Spleen (tissue), 11 donors: ENCODE data around the gene VCL. TPM values are rescaled to one million over a fixed set of nuclear protein-coding genes. Genes with fewer than 3 reads are reported as not detected.

Experiments
- DNase-seq: peaks from one replicate; pipeline ENCODE4 v3.0.0-alpha.2; 2020
- H3K27ac ChIP-seq, 8 donors: fragments of 200-600 bp; sonication (generic) in 7 of 8; 1 replicate in 4 of 8; 2 replicates in 4 of 8; pipeline versions ENCODE4 v1.5.0 to v1.8.0; 2016 to 2021; ENCODE audit warnings: inconsistent platforms in 4 of 8, mild to moderate bottlenecking in 4 of 8, moderate library complexity in 1 of 8
- H3K27me3 ChIP-seq, 7 donors: fragments of 200-600 bp; sonication (generic) in 6 of 7; replicated peaks in 1 of 7; 1 replicate in 4 of 7; 2 replicates in 3 of 7; pipeline versions ENCODE4 v1.5.0 to v1.8.0; 2016 to 2021; ENCODE audit warnings: inconsistent platforms in 3 of 7, mild to moderate bottlenecking in 1 of 7
- H3K36me3 ChIP-seq, 6 donors: fragments of 200-600 bp; sonication (generic) in 5 of 6; 1 replicate in 4 of 6; 2 replicates in 2 of 6; pipeline versions ENCODE4 v1.5.0 to v1.8.0; 2016 to 2021; ENCODE audit warnings: inconsistent platforms in 2 of 6
- H3K4me1 ChIP-seq, 6 donors: fragments of 200-600 bp; sonication (generic) in 5 of 6; 1 replicate in 3 of 6; 2 replicates in 3 of 6; pipeline versions ENCODE4 v1.5.0 to v1.8.0; 2016 to 2021; ENCODE audit warnings: inconsistent platforms in 3 of 6
- H3K4me3 ChIP-seq, 8 donors: fragments of 200-600 bp; sonication (generic) in 7 of 8; 1 replicate in 4 of 8; 2 replicates in 4 of 8; pipeline versions ENCODE4 v1.5.0 to v1.8.0; 2016 to 2021; ENCODE audit warnings: inconsistent platforms in 4 of 8, mild to moderate bottlenecking in 4 of 8, moderate library complexity in 2 of 8
- H3K9me3 ChIP-seq, 8 donors: fragments of 200-600 bp; sonication (generic) in 7 of 8; 1 replicate in 4 of 8; 2 replicates in 4 of 8; pipeline versions ENCODE4 v1.5.0 to v1.8.0; 2016 to 2021; ENCODE audit warnings: inconsistent platforms in 4 of 8
- POLR2A ChIP-seq, 3 donors: fragments of 450-650 bp; IDR thresholded peaks; one replicate each; pipeline ENCODE4 v1.5.1; 2017; ENCODE audit warnings: antibody characterized with exemption in 3 of 3, mild to moderate bottlenecking in 1 of 3
- POLR2AphosphoS5 ChIP-seq, 3 donors: sonication (generic); formaldehyde crosslinking; IDR thresholded peaks; one replicate each; pipeline ENCODE4 v1.5.1; 2017; ENCODE audit warnings: antibody characterized with exemption in 3 of 3
- WGBS, 5 donors: extraction: QIAGEN DNeasy Blood & Tissue Kit in 3 of 5; methylation state at CpG; one replicate each; pipeline versions ENCODE4 v1.1.5 to v1.1.7; 2013 to 2018; 5-methylcytosine and 5-hydroxymethylcytosine counted together
- intact Hi-C: fragments of 100-400 bp; cut with DNase I; formaldehyde crosslinking; loops from one replicate; pipeline ENCODE4 v1.15.0; 2023; ENCODE audit warnings: low total_unique reads
- polyA plus RNA-seq, 3 donors: library from polyadenylated mRNA; stranded (reverse); fragments of 200-250 nt; gene quantifications; one replicate each; pipeline ENCODE4 v1.2.1, GENCODE V29; 2013
- total RNA-seq, 7 donors: library from RNA; depleted of rRNA in 3 of 7; stranded (reverse); fragments of >200 nt in 3 of 7; fragmentation: NEBNext Ultra II Directional in 4 of 7; extraction: Animal tissue kit (Norgen Biotek cat#: 25700) in 4 of 7; gene quantifications; one replicate each; pipeline versions ENCODE4 v1.1.0 to v1.2.1, GENCODE V29; 2016 to 2021
- TF ChIP-seq, protein P1 (sequence below), 11 experiments: fragments of 200-600 bp in 7 of 11; fragments of 450-650 bp in 4 of 11; sonication (generic) in 4 of 11; IDR thresholded peaks in 8 of 11; conservative IDR thresholded peaks in 3 of 11; 1 replicate in 7 of 11; 2 replicates in 4 of 11; pipeline versions ENCODE4 v1.4.0 to v1.8.0; 2016 to 2021; ENCODE audit warnings: antibody characterized with exemption in 11 of 11, inconsistent platforms in 4 of 11, mild to moderate bottlenecking in 1 of 11
- donor health status: healthy with polysubstance abuse.
- donor health status: DM: no; HTN: no; CAD: no; lungs with moderate emphysema.
- donor health status: DM: no; HTN: no; CAD: no.
- donor health status: Bipolar disorder and iron deficiency.
- donor health status: healthy.
- donor health status: DM: no; HTN: no; CAD: no.
- donor health status: DM: yes; HTN: yes; CAD: no.

The VCL gene
- total and polyA plus RNA-seq, 10 donors, result 8.8 to 214 (median 77.6) TPM

DNA sequence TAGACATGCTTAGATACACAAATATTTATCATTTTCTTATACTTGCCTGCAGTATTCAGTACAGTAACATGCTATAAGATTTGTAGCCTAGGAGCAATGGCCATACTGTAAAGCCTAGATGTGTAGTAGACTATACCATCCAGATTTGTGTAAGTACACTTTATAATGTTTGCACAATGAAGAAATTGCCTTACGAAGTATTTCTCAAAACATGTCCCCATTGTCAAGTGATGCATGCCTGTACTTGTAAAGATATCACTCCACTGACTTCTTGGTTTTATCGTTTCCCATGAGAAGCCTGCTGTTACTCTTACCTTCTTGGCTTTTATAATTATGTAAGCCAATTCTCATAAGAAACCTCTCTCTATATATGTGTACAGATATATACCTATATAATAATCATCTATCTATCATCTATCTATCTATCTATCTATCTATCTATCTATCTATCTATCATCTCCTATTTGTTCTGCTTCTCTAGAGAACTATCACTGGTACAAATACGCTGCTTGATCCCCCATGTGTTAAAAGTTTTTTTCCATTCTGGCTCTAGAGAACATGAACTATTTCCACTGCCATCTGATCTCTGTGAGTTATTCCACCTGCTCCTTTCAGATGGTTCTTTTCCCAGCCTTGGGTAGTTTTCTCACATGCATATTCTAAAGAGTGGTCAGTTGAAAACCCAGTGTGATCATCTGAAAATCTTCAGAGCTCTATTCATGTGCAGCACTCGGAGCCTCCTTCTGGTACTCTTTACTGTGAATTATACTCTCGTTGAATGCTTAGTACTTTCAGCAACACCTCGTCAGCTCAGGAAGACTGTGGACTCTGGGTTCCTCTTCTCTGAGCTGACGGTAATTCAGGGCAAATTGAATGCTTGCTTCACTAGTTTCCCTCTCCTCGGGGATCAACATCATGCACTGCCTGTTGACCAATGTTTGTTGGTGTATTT is 14.5 kb upstream of the VCL start:
- TF ChIP-seq, protein P1, sequence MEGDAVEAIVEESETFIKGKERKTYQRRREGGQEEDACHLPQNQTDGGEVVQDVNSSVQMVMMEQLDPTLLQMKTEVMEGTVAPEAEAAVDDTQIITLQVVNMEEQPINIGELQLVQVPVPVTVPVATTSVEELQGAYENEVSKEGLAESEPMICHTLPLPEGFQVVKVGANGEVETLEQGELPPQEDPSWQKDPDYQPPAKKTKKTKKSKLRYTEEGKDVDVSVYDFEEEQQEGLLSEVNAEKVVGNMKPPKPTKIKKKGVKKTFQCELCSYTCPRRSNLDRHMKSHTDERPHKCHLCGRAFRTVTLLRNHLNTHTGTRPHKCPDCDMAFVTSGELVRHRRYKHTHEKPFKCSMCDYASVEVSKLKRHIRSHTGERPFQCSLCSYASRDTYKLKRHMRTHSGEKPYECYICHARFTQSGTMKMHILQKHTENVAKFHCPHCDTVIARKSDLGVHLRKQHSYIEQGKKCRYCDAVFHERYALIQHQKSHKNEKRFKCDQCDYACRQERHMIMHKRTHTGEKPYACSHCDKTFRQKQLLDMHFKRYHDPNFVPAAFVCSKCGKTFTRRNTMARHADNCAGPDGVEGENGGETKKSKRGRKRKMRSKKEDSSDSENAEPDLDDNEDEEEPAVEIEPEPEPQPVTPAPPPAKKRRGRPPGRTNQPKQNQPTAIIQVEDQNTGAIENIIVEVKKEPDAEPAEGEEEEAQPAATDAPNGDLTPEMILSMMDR (IDR thresholded peaks at IDR 0.05 in 8 of 11, conservative IDR thresholded peaks at IDR 0.05 in 3 of 11), result no peak
- no peak for TF ChIP-seq POLR2A (IDR thresholded peaks at IDR 0.05)
- TF ChIP-seq POLR2AphosphoS5 (IDR thresholded peaks at IDR 0.05), result no peak
- DNase-seq, result no peak
- Histone ChIP-seq H3K36me3 (no peaks in the 10 kb centered on the region), H3K27me3 (no peaks in the 10 kb centered on the region), H3K27ac (peak overlapping the region in 7 of 8 donors; percentile 15 to 74 (median 66)), H3K4me1 (peaks cover 7 to 43% (median 26%) of the 10 kb centered on the region in 6 donors), H3K9me3 (no peaks in the 10 kb centered on the region), H3K4me3 (no peak overlapping the region)
- WGBS, 5 donors, result 33 to 47% (median 39%) methylated on average over 8 of the region's 8 CpGs
- intact Hi-C loops, result no loop called here

DNA sequence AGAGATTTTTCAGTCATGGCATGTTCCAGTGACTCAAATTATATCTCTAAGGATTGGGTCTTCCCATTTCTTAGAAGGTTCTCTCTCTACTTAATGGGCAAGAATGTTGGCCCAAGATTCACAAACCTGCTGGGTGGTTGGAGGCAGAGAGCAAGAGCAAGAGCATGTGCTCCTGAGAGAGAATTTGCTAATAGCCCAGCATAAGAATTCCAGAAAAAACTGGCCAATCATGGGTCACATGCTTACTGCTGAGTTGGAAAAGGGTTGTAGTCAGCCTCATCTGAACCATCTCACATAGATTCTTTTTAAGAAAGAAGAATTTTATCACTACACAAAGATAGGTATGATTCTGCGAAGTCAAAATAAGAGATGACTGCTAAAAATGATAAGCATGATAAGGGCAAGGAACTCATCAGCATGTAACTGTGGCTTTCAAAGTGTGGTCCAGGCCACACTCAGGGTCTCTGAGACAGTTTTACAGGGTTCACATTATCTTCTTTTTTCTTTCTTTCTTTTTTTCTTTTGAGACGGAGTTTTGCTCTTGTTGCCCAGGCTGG is 8.2 kb upstream of the VCL start:
- Histone ChIP-seq H3K27me3 (no peaks in the 10 kb centered on the region), H3K4me3 (no peak overlapping the region), H3K9me3 (no peaks in the 10 kb centered on the region), H3K36me3 (no peaks in the 10 kb centered on the region), H3K27ac (no peak overlapping the region), H3K4me1 (peaks cover 4 to 41% (median 23%) of the 10 kb centered on the region in 6 donors)
- TF ChIP-seq, protein P1 (IDR thresholded peaks at IDR 0.05 in 8 of 11, conservative IDR thresholded peaks at IDR 0.05 in 3 of 11), result no peak
- no peak for TF ChIP-seq POLR2AphosphoS5 (IDR thresholded peaks at IDR 0.05)
- no peak for TF ChIP-seq POLR2A (IDR thresholded peaks at IDR 0.05)
- no peak for DNase-seq
- intact Hi-C loops, result no loop called here
- 91 to 100% (median 96%) methylated on average over 2 of the region's 2 CpGs for WGBS, 5 donors

DNA sequence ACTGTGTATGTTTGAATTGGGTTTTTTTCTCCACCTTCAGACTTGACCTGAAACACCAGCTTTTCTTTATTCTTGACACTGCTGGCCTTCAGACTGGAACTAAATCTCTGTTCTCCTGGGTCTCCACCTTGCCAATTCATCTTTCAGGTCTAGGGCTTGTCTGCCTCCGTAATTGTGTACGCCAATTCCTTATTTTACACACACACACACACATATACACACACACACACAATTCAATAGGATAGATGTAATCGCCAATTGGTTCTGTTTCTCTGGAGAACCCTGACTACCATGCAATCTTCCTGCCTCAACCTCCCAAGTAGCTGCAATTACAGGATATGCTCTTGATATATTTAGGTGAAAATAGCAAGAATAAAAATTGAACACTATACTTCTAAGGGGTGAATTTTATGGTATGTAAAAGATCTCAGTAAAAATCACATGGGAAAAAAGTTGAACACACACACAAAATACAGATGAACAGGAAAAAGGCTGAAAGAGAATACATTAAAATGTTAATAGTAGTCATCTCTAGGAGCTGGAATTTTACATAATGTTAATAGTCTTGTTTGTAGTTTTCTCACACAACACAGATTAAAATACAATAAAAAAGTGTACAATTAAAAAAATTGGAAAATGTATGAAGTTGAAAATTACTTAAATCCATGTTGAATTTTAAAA is 6.6 kb upstream of the VCL start:
- DNase-seq, result no peak
- no peak overlapping the region for H3K4me3 ChIP-seq
- no peaks in the 10 kb centered on the region for H3K9me3 ChIP-seq
- TF ChIP-seq, protein P1 (IDR thresholded peaks at IDR 0.05 in 8 of 11, conservative IDR thresholded peaks at IDR 0.05 in 3 of 11), result no peak
- no peak for TF ChIP-seq POLR2A (IDR thresholded peaks at IDR 0.05)
- no peak for TF ChIP-seq POLR2AphosphoS5 (IDR thresholded peaks at IDR 0.05)
- 85 to 94% (median 91%) methylated on average over 3 of the region's 3 CpGs for WGBS, 5 donors
- no peaks in the 10 kb centered on the region for H3K27me3 ChIP-seq
- intact Hi-C loops, result no loop called here
- H3K4me1 ChIP-seq, result peaks cover 4 to 47% (median 23%) of the 10 kb centered on the region in 6 donors
- peak overlapping the region in 6 of 8 donors; percentile 76 to 91 (median 86) for H3K27ac ChIP-seq
- no peaks in the 10 kb centered on the region for H3K36me3 ChIP-seq
